GM19043 (cell line): Measurements from ENCODE around the gene MMADHC.

Experiments used
- ATAC-seq: cut with Tn5 transposase; IDR thresholded peaks from one replicate; pipeline ENCODE4 v1.9.1; 2021; ENCODE audit warnings: low read depth; ENCODE audit not compliant: unreplicated experiment

Gene MMADHC

GRCh38 chr2:149559341-149560068 lies 28.1 kb downstream of the MMADHC start:
- no peak for ATAC-seq

- no peak for ATAC-seq
These were observed 31.1 kb downstream of the MMADHC start for GRCh38 chr2:149556452-149556851.

GRCh38 chr2:149552830-149553229 lies 34.7 kb downstream of the MMADHC start:
- ATAC-seq, result no peak

GRCh38 chr2:149552226-149552625 lies 35.3 kb downstream of the MMADHC start:
- no peak for ATAC-seq

GRCh38 chr2:149544692-149545091 lies 42.9 kb downstream of the MMADHC start:
- no peak for ATAC-seq

GRCh38 chr2:149543845-149544244 lies 43.7 kb downstream of the MMADHC start:
- ATAC-seq, result no peak

GRCh38 chr2:149540138-149540537 lies 47.4 kb downstream of the MMADHC start:
- no peak for ATAC-seq

- ATAC-seq, result no peak
These were observed 49.3 kb downstream of the MMADHC start for GRCh38 chr2:149538138-149538833.

GRCh38 chr2:149537092-149537726 lies 50.4 kb downstream of the MMADHC start:
- no peak for ATAC-seq

- ATAC-seq, result no peak
These were observed 50.9 kb downstream of the MMADHC start for GRCh38 chr2:149536649-149537048.

GRCh38 chr2:149534674-149535073 lies 52.9 kb downstream of the MMADHC start:
- ATAC-seq, result no peak

- no peak for ATAC-seq
These were observed 58.6 kb downstream of the MMADHC start for GRCh38 chr2:149528983-149529382.

- no peak for ATAC-seq
These were observed 59.4 kb downstream of the MMADHC start for GRCh38 chr2:149527998-149528755.

- no peak for ATAC-seq
These were observed 60.9 kb downstream of the MMADHC start for GRCh38 chr2:149526689-149527088.

GRCh38 chr2:149525323-149525722 lies 62.3 kb downstream of the MMADHC start:
- ATAC-seq, result no peak
